ENCODE measurements around the gene TTC39B.

- no peak for TF ChIP-seq CTCF (IDR thresholded peaks at IDR 0.05)
- no peak for TF ChIP-seq POLR2A (IDR thresholded peaks at IDR 0.05)
Measured at GRCh38 chr9:15157381-15157780, 149.6 kb downstream of the TTC39B start.
